Smooth muscle cell (in vitro differentiated cells): Measurements from ENCODE around the gene KIAA1671. TPM values are rescaled to one million over a fixed set of nuclear protein-coding genes. Genes with fewer than 3 reads are reported as not detected.

Experiments
- DNase-seq: peaks from one replicate; lab custom pipeline; 2025; ENCODE audit not compliant: unreplicated experiment; lab: John Stamatoyannopoulos, UW
- H2AFZ ChIP-seq: fragments of 200-600 bp; sonication (generic); 2 replicates; pipeline ENCODE4 v1.6.0; 2016; ENCODE audit warnings: antibody characterized with exemption, low read depth, mild to moderate bottlenecking
- H3F3A ChIP-seq: fragments of 200-600 bp; sonication (generic); 2 replicates; pipeline ENCODE4 v1.6.0; 2017; ENCODE audit warnings: antibody characterized with exemption, low read depth
- H3K27ac ChIP-seq: fragments of 200-600 bp; sonication (generic); 2 replicates; pipeline ENCODE4 v1.5.1; 2016; ENCODE audit warnings: low read depth, mild to moderate bottlenecking
- H3K27me3 ChIP-seq: fragments of 200-600 bp; sonication (generic); 2 replicates; pipeline ENCODE4 v1.6.1; 2016; ENCODE audit warnings: low read depth, mild to moderate bottlenecking
- H3K36me3 ChIP-seq: fragments of 200-600 bp; sonication (generic); 2 replicates; pipeline ENCODE4 v1.5.1; 2016; ENCODE audit warnings: low read depth
- H3K4me1 ChIP-seq: fragments of 200-600 bp; sonication (generic); 2 replicates; pipeline ENCODE4 v1.5.1; 2016; ENCODE audit warnings: low read depth
- H3K4me2 ChIP-seq: fragments of 200-600 bp; sonication (generic); 2 replicates; pipeline ENCODE4 v1.6.0; 2016; ENCODE audit warnings: mild to moderate bottlenecking
- H3K4me3 ChIP-seq: fragments of 200-600 bp; sonication (generic); 2 replicates; pipeline ENCODE4 v1.5.1; 2016; ENCODE audit warnings: mild to moderate bottlenecking
- H3K79me2 ChIP-seq: fragments of 200-600 bp; sonication (generic); 2 replicates; pipeline ENCODE4 v1.6.0; 2016; ENCODE audit warnings: low read depth, mild to moderate bottlenecking
- H3K9ac ChIP-seq: fragments of 200-600 bp; sonication (generic); 2 replicates; pipeline ENCODE4 v1.6.0; 2016; ENCODE audit warnings: low read depth
- H3K9me3 ChIP-seq: fragments of 200-600 bp; sonication (generic); replicated peaks from 2 replicates; pipeline ENCODE4 v1.5.1; 2016; ENCODE audit warnings: low read depth
- H4K20me1 ChIP-seq: fragments of 200-600 bp; sonication (generic); 2 replicates; pipeline ENCODE4 v1.6.0; 2016; ENCODE audit warnings: low read depth
- WGBS: methylation state at CpG from one replicate; pipeline ENCODE4 v1.1.7; 2016; ENCODE audit warnings: low lambda C conversion rate; 5-methylcytosine and 5-hydroxymethylcytosine counted together
- polyA plus RNA-seq: library from polyadenylated mRNA; unstranded; fragments of >200 nt; fragmentation: Nextera tagmentation; extraction: Ambion mirVana; gene quantifications from 2 replicates; pipeline ENCODE4 v1.2.1, GENCODE V29; 2016
- total RNA-seq: library from RNA; depleted of rRNA; stranded (reverse); fragments of >200 nt; gene quantifications from 2 replicates; pipeline ENCODE4 v1.2.3, GENCODE V29; 2014
- TF ChIP-seq, protein P1 (sequence below): fragments of 200-600 bp; sonication (generic); IDR thresholded peaks from 2 replicates; pipeline ENCODE4 v1.5.1; 2017; ENCODE audit warnings: borderline replicate concordance, mild to moderate bottlenecking, antibody characterized with exemption; ENCODE audit not compliant: insufficient read depth, poor library complexity, severe bottlenecking

Gene KIAA1671
- total and polyA plus RNA-seq, 2 experiments from 2014 or later, result 1.7 to 7.6 TPM

DNA sequence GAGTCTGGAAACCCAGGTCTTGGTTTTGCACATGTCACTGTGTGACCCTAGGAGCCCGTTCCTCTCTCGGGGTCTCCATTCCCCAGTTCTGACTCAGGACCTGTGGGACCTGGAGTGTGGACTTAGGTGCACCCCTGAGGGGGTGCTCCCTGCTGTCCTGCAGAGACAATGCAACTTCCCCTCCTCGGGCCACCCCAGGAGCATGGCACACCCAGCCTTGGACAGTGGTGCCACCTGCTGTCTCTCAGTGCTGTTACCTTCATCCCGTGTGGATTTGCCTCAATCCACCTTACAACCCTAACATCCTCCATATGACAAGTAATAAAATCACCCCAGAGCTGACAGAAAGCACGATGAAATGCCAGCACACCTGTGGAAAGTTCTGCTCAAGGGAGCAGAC, 219.6 kb downstream of the KIAA1671 start:
- 75% methylated on average over 5 of the region's 5 CpGs for WGBS
- Histone ChIP-seq H3K27me3 (no peaks in the 10 kb centered on the region), H3K4me2 (no peak overlapping the region)

DNA sequence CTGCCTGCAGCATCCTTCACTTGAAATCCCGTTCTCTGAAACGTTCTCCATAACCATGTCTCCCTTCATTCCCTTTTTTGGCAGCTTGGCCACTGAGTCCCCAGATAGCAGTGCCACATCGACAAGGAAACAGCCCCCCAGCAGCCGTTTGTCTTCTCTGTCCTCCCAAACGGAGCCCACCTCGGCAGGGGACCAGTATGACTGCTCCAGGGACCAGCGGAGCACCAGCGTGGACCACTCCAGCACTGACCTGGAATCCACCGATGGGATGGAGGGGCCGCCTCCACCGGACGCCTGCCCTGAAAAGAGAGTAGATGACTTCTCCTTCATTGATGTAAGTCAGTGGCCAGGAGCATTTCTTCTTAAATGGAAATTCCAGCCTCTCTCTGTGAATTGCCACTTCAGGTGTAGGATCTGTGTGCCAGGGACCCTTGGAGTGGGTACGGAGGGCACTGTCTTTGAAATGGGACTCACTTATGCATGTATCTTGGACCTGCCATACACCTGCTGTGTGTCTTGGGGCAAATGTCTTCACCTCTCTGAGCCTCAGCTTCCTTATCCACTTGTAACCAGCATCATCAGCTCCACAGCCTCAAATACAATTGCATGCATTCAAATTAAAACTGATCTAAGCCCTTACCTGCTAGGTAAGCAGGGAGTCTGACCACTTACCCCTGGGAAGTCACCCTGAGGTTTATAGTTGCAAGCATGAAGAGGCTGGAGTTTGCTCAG, 221.8 kb downstream of the KIAA1671 start:
- WGBS, result 97% methylated on average over 13 of the region's 13 CpGs
- H3K4me3 ChIP-seq, result no peak overlapping the region
- H3K9me3 ChIP-seq, result no peaks in the 10 kb centered on the region
- H3K36me3 ChIP-seq, result no peaks in the 10 kb centered on the region
- no peaks in the 10 kb centered on the region for H3K4me1 ChIP-seq
- no peak overlapping the region for H3K4me2 ChIP-seq
- DNase-seq, result no peak
- no peak overlapping the region for H3K27ac ChIP-seq
- H4K20me1 ChIP-seq, result peaks cover 1% of the 10 kb centered on the region
- H3K9ac ChIP-seq, result no peak overlapping the region
- no peaks in the 10 kb centered on the region for H3F3A ChIP-seq
- TF ChIP-seq, protein P1, sequence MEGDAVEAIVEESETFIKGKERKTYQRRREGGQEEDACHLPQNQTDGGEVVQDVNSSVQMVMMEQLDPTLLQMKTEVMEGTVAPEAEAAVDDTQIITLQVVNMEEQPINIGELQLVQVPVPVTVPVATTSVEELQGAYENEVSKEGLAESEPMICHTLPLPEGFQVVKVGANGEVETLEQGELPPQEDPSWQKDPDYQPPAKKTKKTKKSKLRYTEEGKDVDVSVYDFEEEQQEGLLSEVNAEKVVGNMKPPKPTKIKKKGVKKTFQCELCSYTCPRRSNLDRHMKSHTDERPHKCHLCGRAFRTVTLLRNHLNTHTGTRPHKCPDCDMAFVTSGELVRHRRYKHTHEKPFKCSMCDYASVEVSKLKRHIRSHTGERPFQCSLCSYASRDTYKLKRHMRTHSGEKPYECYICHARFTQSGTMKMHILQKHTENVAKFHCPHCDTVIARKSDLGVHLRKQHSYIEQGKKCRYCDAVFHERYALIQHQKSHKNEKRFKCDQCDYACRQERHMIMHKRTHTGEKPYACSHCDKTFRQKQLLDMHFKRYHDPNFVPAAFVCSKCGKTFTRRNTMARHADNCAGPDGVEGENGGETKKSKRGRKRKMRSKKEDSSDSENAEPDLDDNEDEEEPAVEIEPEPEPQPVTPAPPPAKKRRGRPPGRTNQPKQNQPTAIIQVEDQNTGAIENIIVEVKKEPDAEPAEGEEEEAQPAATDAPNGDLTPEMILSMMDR, result no peak
- no peaks in the 10 kb centered on the region for H3K27me3 ChIP-seq
- H3K79me2 ChIP-seq, result no peaks in the 10 kb centered on the region
- H2AFZ ChIP-seq, result no peak overlapping the region

More for the DNA sequence above, 219.6 kb downstream of the KIAA1671 start:
- H3F3A ChIP-seq, result no peaks in the 10 kb centered on the region
- H3K36me3 ChIP-seq, result no peaks in the 10 kb centered on the region
- H3K79me2 ChIP-seq, result no peaks in the 10 kb centered on the region
- no peak overlapping the region for H3K4me3 ChIP-seq
- H4K20me1 ChIP-seq, result peaks cover 8% of the 10 kb centered on the region
- no peak for DNase-seq
- no peak overlapping the region for H3K27ac ChIP-seq
- H2AFZ ChIP-seq, result no peak overlapping the region
- no peak overlapping the region for H3K9ac ChIP-seq
- no peaks in the 10 kb centered on the region for H3K9me3 ChIP-seq
- H3K4me1 ChIP-seq, result no peaks in the 10 kb centered on the region
- TF ChIP-seq, protein P1, result no peak

DNA sequence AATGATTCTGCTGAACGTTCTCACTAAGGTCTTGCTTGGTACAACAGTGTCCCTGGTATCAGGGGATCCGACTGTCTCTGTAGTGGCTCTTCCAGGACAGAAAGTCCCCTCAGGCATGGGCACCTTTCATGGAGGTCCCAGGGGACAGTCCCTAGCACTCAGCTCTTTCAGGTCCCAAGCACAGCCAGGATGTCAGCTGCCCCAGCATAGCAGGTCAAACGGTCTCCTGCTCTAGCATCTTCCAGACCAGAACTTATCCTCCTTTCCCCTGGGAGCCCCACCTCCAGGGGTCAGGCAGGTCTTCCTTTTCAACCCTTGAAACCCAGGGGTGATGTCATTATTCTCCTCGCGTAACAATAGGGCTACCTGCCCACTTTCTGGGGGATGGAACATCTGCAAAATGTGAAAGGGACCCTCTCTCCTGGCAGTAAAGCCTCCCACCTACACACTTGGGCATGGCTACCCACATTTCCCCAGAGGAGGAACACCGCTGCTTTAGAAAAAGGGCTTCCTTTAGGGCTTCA, 222.4 kb downstream of the KIAA1671 start:
- TF ChIP-seq, protein P1, result no peak
- H3K4me2 ChIP-seq, result no peak overlapping the region
- H3K9me3 ChIP-seq, result no peaks in the 10 kb centered on the region
- DNase-seq, result no peak
- H3K4me3 ChIP-seq, result no peak overlapping the region
- H2AFZ ChIP-seq, result no peak overlapping the region
- H3K36me3 ChIP-seq, result peaks cover 4% of the 10 kb centered on the region
- H3K27ac ChIP-seq, result no peak overlapping the region
- no peaks in the 10 kb centered on the region for H3K79me2 ChIP-seq
- H4K20me1 ChIP-seq, result no peaks in the 10 kb centered on the region
- H3K27me3 ChIP-seq, result no peaks in the 10 kb centered on the region
- H3F3A ChIP-seq, result no peaks in the 10 kb centered on the region
- no peaks in the 10 kb centered on the region for H3K4me1 ChIP-seq
- 94% methylated on average over 6 of the region's 6 CpGs for WGBS
- no peak overlapping the region for H3K9ac ChIP-seq

DNA sequence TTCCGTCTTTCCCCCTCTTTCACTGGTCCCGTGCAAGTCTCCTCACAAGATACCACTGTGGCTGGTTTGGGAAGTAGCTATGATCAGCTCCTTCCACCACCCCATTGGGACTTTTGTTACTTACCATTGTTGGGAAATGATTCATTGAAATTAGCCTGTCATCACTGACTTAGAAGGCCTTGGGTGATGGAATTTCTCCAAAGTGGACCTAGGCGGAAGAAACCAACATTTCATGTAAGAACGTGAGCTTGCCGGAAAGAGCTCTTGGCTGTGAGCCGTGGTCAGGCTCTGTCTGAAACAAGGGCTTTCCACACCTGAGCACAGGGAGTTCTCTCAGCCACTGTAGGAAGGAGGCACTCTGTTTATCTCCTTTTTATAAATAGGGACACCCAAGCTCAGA, 223.7 kb downstream of the KIAA1671 start:
- 96% methylated on average over 6 of the region's 6 CpGs for WGBS
- Histone ChIP-seq H3K9me3 (no peaks in the 10 kb centered on the region), H3K9ac (no peak overlapping the region), H3K4me1 (no peaks in the 10 kb centered on the region), H2AFZ (no peak overlapping the region), H3K36me3 (peaks cover 4% of the 10 kb centered on the region), H3K4me2 (no peak overlapping the region), H4K20me1 (no peaks in the 10 kb centered on the region), H3F3A (no peaks in the 10 kb centered on the region), H3K79me2 (no peaks in the 10 kb centered on the region), H3K27me3 (no peaks in the 10 kb centered on the region), H3K27ac (no peak overlapping the region), H3K4me3 (no peak overlapping the region)
- no peak for DNase-seq
- TF ChIP-seq, protein P1, result no peak
